IMR-90 (cell line): ENCODE data around the gene ROCK1. TPM values are rescaled to one million over a fixed set of nuclear protein-coding genes. Genes with fewer than 3 reads are reported as not detected.

Source experiments
- ATAC-seq: fragments of 200-7000 bp; cut with Tn5 transposase; 2 replicates; pipeline ENCODE4 v1.9.1; 2020; ENCODE audit warnings: low read depth, mild to moderate bottlenecking, moderate library complexity
- BruUV-seq: library from RNA; stranded (reverse); fragments of 400-500 nt; replicated peaks from 2 replicates; lab custom pipeline; 2021; lab: Mats Ljungman, UMichigan
- CTCF ChIA-PET: fragments of 300-600 bp; formaldehyde crosslinking; extraction: SDS; loops from one replicate; lab custom pipeline; 2021; ENCODE audit warnings: antibody characterized with exemption; lab: Yijun Ruan, JAX
- POLR2A ChIA-PET: fragments of 300-600 bp; sonication (Branson Sonifier 250); formaldehyde crosslinking; loops from one replicate; lab custom pipeline; 2022; ENCODE audit warnings: antibody characterized with exemption; ENCODE audit not compliant: unreplicated experiment; lab: Charles Lee
- DNase-seq: peaks from one replicate; pipeline ENCODE4 v3.0.0; 2013
- H2AFZ ChIP-seq: replicated peaks from 2 replicates; pipeline ENCODE3; 2013; ENCODE audit warnings: low read length, mild to moderate bottlenecking; ENCODE audit not compliant: poor library complexity
- H2AK5ac ChIP-seq: 2 replicates; pipeline ENCODE4 v1.6.1; 2013; ENCODE audit warnings: low read depth, low read length, inconsistent platforms
- H2AK9ac ChIP-seq: replicated peaks from 2 replicates; pipeline ENCODE3; 2013; ENCODE audit warnings: mild to moderate bottlenecking, low read depth, low read length, moderate library complexity; ENCODE audit not compliant: poor library complexity
- H2BK120ac ChIP-seq: 2 replicates; pipeline ENCODE4 v1.6.1; 2013; ENCODE audit warnings: low read depth, low read length, inconsistent platforms
- H2BK15ac ChIP-seq: 3 replicates; pipeline ENCODE4 v1.6.1; 2013; ENCODE audit warnings: low read depth, low read length, inconsistent platforms
- H2BK20ac ChIP-seq: 2 replicates; pipeline ENCODE4 v1.6.1; 2013; ENCODE audit warnings: low read depth, mild to moderate bottlenecking, inconsistent platforms, low read length, moderate library complexity
- H2BK5ac ChIP-seq: 2 replicates; pipeline ENCODE4 v1.6.1; 2013; ENCODE audit warnings: mild to moderate bottlenecking, low read depth, low read length, inconsistent platforms; ENCODE audit not compliant: poor library complexity, severe bottlenecking
- H3K14ac ChIP-seq: replicated peaks from 2 replicates; pipeline ENCODE4 v1.6.1; 2013; ENCODE audit warnings: low read depth, low read length, inconsistent platforms
- H3K18ac ChIP-seq: 2 replicates; pipeline ENCODE4 v1.6.1; 2013; ENCODE audit warnings: low read depth, low read length, control low read depth
- H3K23ac ChIP-seq: 2 replicates; pipeline ENCODE4 v1.6.1; 2013; ENCODE audit warnings: low read depth, low read length, inconsistent platforms
- H3K27ac ChIP-seq: 2 replicates; pipeline ENCODE4 v1.5.1; 2013; ENCODE audit warnings: mild to moderate bottlenecking, control low read depth, low read length; ENCODE audit not compliant: insufficient read depth
- H3K27me3 ChIP-seq: 2 replicates; pipeline ENCODE4 v1.6.1; 2013; ENCODE audit warnings: low read length; ENCODE audit not compliant: control insufficient read depth, insufficient read depth
- H3K36me3 ChIP-seq: 2 replicates; pipeline ENCODE4 v1.6.1; 2013; ENCODE audit warnings: low read length, mixed read lengths; ENCODE audit not compliant: control insufficient read depth, insufficient read depth
- H3K4ac ChIP-seq: 2 replicates; pipeline ENCODE4 v1.6.1; 2013; ENCODE audit warnings: low read depth, low read length, inconsistent platforms
- H3K4me1 ChIP-seq: 2 replicates; pipeline ENCODE4 v1.6.1; 2013; ENCODE audit warnings: low read length, mixed read lengths; ENCODE audit not compliant: control insufficient read depth, insufficient read depth
- H3K4me2 ChIP-seq: 2 replicates; pipeline ENCODE4 v1.6.1; 2013; ENCODE audit warnings: low read depth, mild to moderate bottlenecking, control low read depth, low read length, moderate library complexity
- H3K4me3 ChIP-seq: 2 replicates; pipeline ENCODE4 v1.5.1; 2013; ENCODE audit warnings: low read depth, mild to moderate bottlenecking, control low read depth, low read length, moderate library complexity; ENCODE audit not compliant: insufficient read depth
- H3K56ac ChIP-seq: 2 replicates; pipeline ENCODE4 v1.6.1; 2013; ENCODE audit warnings: low read length, inconsistent platforms; ENCODE audit not compliant: insufficient read depth; ENCODE audit errors: extremely low read depth
- H3K79me1 ChIP-seq, 2 experiments: 2 replicates each; pipeline ENCODE4 v1.6.1; 2013; ENCODE audit warnings: low read length in 2 of 2, inconsistent platforms in 1 of 2, low read depth in 1 of 2
- H3K9ac ChIP-seq: 2 replicates; pipeline ENCODE4 v1.6.1; 2013; ENCODE audit warnings: low read depth, low read length, control low read depth
- H3K9me1 ChIP-seq: 2 replicates; pipeline ENCODE4 v1.6.1; 2013; ENCODE audit warnings: low read length, inconsistent platforms; ENCODE audit not compliant: insufficient read depth
- H3K9me3 ChIP-seq: 2 replicates; pipeline ENCODE4 v1.6.1; 2013; ENCODE audit warnings: low read length; ENCODE audit not compliant: control insufficient read depth, insufficient read depth
- H4K20me1 ChIP-seq: 2 replicates; pipeline ENCODE4 v1.6.1; 2013; ENCODE audit warnings: low read length, inconsistent platforms; ENCODE audit not compliant: insufficient read depth
- H4K5ac ChIP-seq: 2 replicates; pipeline ENCODE4 v1.6.1; 2013; ENCODE audit warnings: mild to moderate bottlenecking, low read depth, low read length, control low read depth
- H4K8ac ChIP-seq, 2 experiments: 2 replicates each; pipeline ENCODE4 v1.6.1; 2013; ENCODE audit warnings: low read depth in 2 of 2, low read length in 2 of 2, control low read depth in 1 of 2, inconsistent platforms in 1 of 2
- H4K91ac ChIP-seq: 2 replicates; pipeline ENCODE4 v1.6.1; 2013; ENCODE audit warnings: low read depth, low read length, inconsistent platforms; ENCODE audit not compliant: insufficient read depth
- BHLHE40 ChIP-seq: fragments of 150-350 bp; IDR thresholded peaks from 2 replicates; pipeline ENCODE4 v1.6.1; 2016; ENCODE audit warnings: mild to moderate bottlenecking, low read depth, low read length
- CEBPB ChIP-seq: IDR thresholded peaks from 2 replicates; pipeline ENCODE4 v1.6.1; 2012; ENCODE audit warnings: low read depth, low read length, improper control_type of control experiment
- CHD1 ChIP-seq: IDR thresholded peaks from 2 replicates; pipeline ENCODE4 v1.6.1; 2012; ENCODE audit warnings: low read depth, low read length, improper control_type of control experiment
- FOS ChIP-seq: fragments of 150-350 bp; IDR thresholded peaks from 2 replicates; pipeline ENCODE4 v1.6.1; 2016; ENCODE audit warnings: low read depth, low read length
- MAFK ChIP-seq: IDR thresholded peaks from 2 replicates; pipeline ENCODE4 v1.6.1; 2012; ENCODE audit warnings: low read depth, low read length, improper control_type of control experiment
- MAZ ChIP-seq: IDR thresholded peaks from 2 replicates; pipeline ENCODE4 v1.6.1; 2012; ENCODE audit warnings: low read depth, mild to moderate bottlenecking, low read length, improper control_type of control experiment, moderate library complexity, borderline replicate concordance
- MXI1 ChIP-seq: IDR thresholded peaks from 2 replicates; pipeline ENCODE4 v1.6.1; 2012; ENCODE audit warnings: low read depth, mild to moderate bottlenecking, low read length, moderate library complexity, borderline replicate concordance
- NFE2L2 ChIP-seq: fragments of 150-350 bp; IDR thresholded peaks from 2 replicates; pipeline ENCODE4 v1.6.1; 2016; ENCODE audit warnings: low read depth, mild to moderate bottlenecking, low read length
- POLR2A ChIP-seq: IDR thresholded peaks from 2 replicates; pipeline ENCODE4 v1.6.1; 2012; ENCODE audit warnings: mild to moderate bottlenecking, low read depth, low read length
- RAD21 ChIP-seq: IDR thresholded peaks from 2 replicates; pipeline ENCODE4 v1.6.1; 2012; ENCODE audit warnings: low read length, improper control_type of control experiment
- RCOR1 ChIP-seq: IDR thresholded peaks from 2 replicates; pipeline ENCODE4 v1.6.1; 2012; ENCODE audit warnings: mild to moderate bottlenecking, low read length, improper control_type of control experiment; ENCODE audit not compliant: insufficient replicate concordance
- RFX5 ChIP-seq: IDR thresholded peaks from 2 replicates; pipeline ENCODE4 v1.8.0; 2012; ENCODE audit warnings: low read depth, mild to moderate bottlenecking, low read length, moderate library complexity
- SMC3 ChIP-seq: fragments of 150-350 bp; IDR thresholded peaks from 2 replicates; pipeline ENCODE4 v1.6.1; 2016; ENCODE audit warnings: low read depth, mild to moderate bottlenecking, antibody characterized with exemption, low read length, moderate library complexity
- USF2 ChIP-seq: fragments of 150-350 bp; IDR thresholded peaks from 2 replicates; pipeline ENCODE4 v1.6.1; 2017; ENCODE audit warnings: mild to moderate bottlenecking, antibody characterized with exemption, low read length, low read depth
- WGBS, 2 experiments: methylation state at CpG; one replicate each; pipeline versions ENCODE4 v1.1.5 to v1.1.7; 2013; ENCODE audit warnings: missing lambda C conversion rate in 2 of 2; ENCODE audit not compliant: insufficient read length in 1 of 2; ENCODE audit errors: extremely low coverage in 2 of 2; 5-methylcytosine and 5-hydroxymethylcytosine counted together
- dilution Hi-C: fragments of 300-500 bp; cut with HindIII; formaldehyde crosslinking; loops from one replicate; pipeline ENCODE4 v1.14.3; 2018; ENCODE audit warnings: low sequenced_read_pairs; ENCODE audit not compliant: unreplicated experiment
- in situ Hi-C: fragments of 300-500 bp; cut with MboI; formaldehyde crosslinking; loops from 3 replicates; pipeline ENCODE4 v1.14.3; 2019; ENCODE audit warnings: low sequenced_read_pairs, inconsistent platforms, mixed read lengths
- intact Hi-C: fragments of 100-400 bp; cut with micrococcal nuclease; formaldehyde crosslinking; loops from 2 replicates; pipeline ENCODE4 v1.10.0; 2022
- polyA plus RNA-seq, 3 experiments: library from polyadenylated mRNA; depleted of rRNA; stranded (reverse); fragments of >200 nt; gene quantifications; 2 replicates each; pipeline ENCODE4 v1.2.3, GENCODE V29; 2012; ENCODE audit warnings: low replicate concordance in 1 of 3
- total RNA-seq: library from RNA; depleted of rRNA; stranded (reverse); fragments of >200 nt; gene quantifications from 2 replicates; pipeline ENCODE4 v1.2.3, GENCODE V29; 2012
- TF ChIP-seq, protein P1 (sequence below): conservative IDR thresholded peaks from 2 replicates; pipeline ENCODE4 v1.5.1; 2012; ENCODE audit warnings: mild to moderate bottlenecking, low read depth, low read length, improper control_type of control experiment
- TF ChIP-seq, protein P2 (sequence below): fragments of 150-350 bp; IDR thresholded peaks from 2 replicates; pipeline ENCODE4 v1.6.1; 2016; ENCODE audit warnings: low read depth, mild to moderate bottlenecking, low read length, moderate library complexity, borderline replicate concordance

Gene ROCK1
- total and polyA plus RNA-seq, 2 of the 4 experiments (the other 2 are of a cell fraction), result 9.9 to 17.0 TPM

GRCh38 chr18:21052385-21052784 lies 59.2 kb downstream of the ROCK1 start:
- WGBS, 2 experiments, result 87% methylated on average over 2 of the region's 5 CpGs; no CpG with 5 or more reads in 1 of the 2 experiments
- Histone ChIP-seq H3K4me3 (no peak overlapping the region), H2AFZ (no peak overlapping the region), H2AK9ac (no peak overlapping the region), H2BK120ac (no peak overlapping the region), H3K9me3 (no peaks in the 10 kb centered on the region), H2AK5ac (0 out of 2 replicates have a peak overlapping the region, but pooled peaks have one; percentile 35), H3K27me3 (no peaks in the 10 kb centered on the region), H4K8ac (no peak overlapping the region), H2BK20ac (no peak overlapping the region), H4K20me1 (peaks cover 53% of the 10 kb centered on the region), H2BK15ac (no peak overlapping the region), H3K4ac (no peak overlapping the region), H3K4me2 (no peak overlapping the region), H4K5ac (no peak overlapping the region), H3K36me3 (no peaks in the 10 kb centered on the region), H3K9me1 (peaks cover 12% of the 10 kb centered on the region), H3K23ac (no peak overlapping the region), H3K9ac (no peak overlapping the region), H3K79me1 (peaks cover 40 to 67% of the 10 kb centered on the region in 2 experiments), H3K4me1 (peaks cover 10% of the 10 kb centered on the region), H3K14ac (no peak overlapping the region), H3K18ac (no peak overlapping the region), H3K56ac (no peak overlapping the region), H2BK5ac (no peak overlapping the region), H3K27ac (no peak overlapping the region), H4K91ac (no peak overlapping the region)
- intact Hi-C loops, result loop anchor here (5.0 kb wide), 5 partner anchors 45 to 390 kb away; partner anchors contain the start of gene ROCK1
- in situ Hi-C loops, result loop anchor here (5.0 to 10.0 kb wide), 2 partner anchors 60 to 112 kb away; partner anchors contain the start of gene ROCK1
- no peak for DNase-seq
- BruUV-seq, result no TSS peak
- TF ChIP-seq POLR2A (no peak), BHLHE40 (no peak), RAD21 (no peak), SMC3 (no peak), CEBPB (no peak), USF2 (no peak), MAFK (no peak), NFE2L2 (no peak), RFX5 (no peak), RCOR1 (no peak), CHD1 (no peak), MAZ (no peak), MXI1 (no peak), FOS (no peak)
- TF ChIP-seq, protein P1, sequence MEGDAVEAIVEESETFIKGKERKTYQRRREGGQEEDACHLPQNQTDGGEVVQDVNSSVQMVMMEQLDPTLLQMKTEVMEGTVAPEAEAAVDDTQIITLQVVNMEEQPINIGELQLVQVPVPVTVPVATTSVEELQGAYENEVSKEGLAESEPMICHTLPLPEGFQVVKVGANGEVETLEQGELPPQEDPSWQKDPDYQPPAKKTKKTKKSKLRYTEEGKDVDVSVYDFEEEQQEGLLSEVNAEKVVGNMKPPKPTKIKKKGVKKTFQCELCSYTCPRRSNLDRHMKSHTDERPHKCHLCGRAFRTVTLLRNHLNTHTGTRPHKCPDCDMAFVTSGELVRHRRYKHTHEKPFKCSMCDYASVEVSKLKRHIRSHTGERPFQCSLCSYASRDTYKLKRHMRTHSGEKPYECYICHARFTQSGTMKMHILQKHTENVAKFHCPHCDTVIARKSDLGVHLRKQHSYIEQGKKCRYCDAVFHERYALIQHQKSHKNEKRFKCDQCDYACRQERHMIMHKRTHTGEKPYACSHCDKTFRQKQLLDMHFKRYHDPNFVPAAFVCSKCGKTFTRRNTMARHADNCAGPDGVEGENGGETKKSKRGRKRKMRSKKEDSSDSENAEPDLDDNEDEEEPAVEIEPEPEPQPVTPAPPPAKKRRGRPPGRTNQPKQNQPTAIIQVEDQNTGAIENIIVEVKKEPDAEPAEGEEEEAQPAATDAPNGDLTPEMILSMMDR, result no peak
- TF ChIP-seq, protein P2, sequence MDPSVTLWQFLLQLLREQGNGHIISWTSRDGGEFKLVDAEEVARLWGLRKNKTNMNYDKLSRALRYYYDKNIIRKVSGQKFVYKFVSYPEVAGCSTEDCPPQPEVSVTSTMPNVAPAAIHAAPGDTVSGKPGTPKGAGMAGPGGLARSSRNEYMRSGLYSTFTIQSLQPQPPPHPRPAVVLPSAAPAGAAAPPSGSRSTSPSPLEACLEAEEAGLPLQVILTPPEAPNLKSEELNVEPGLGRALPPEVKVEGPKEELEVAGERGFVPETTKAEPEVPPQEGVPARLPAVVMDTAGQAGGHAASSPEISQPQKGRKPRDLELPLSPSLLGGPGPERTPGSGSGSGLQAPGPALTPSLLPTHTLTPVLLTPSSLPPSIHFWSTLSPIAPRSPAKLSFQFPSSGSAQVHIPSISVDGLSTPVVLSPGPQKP, result no peak
- ChIA-PET POLR2A (interaction anchor here (0.5 to 1.0 kb wide), 2 partner anchors 59 to 465 kb away, joined by 3 to 4 read pairs; partner anchors contain the start of gene ROCK1), CTCF (interaction anchor here (0.7 kb wide), 1 partner anchor 98 kb away, joined by 4 read pairs; no protein-coding TSS in a partner anchor)
- dilution Hi-C loops, result no loop called here
- no peak for ATAC-seq
